DMS53 treated with DMSO at 0.1 percent for 48 hours (cell line): Measurements from ENCODE around the gene SIX6.
A peak's percentile ranks its signal among the peaks of the same experiment; 100 is the strongest.
"Not testable (repeated sequence)": the region's sequence is repeated elsewhere in the genome, so short reads cannot be mapped to it uniquely, and the experiment has no call there.

Experiments used
- DNase-seq: peaks from one replicate; lab custom pipeline; 2025; ENCODE audit not compliant: unreplicated experiment; lab: John Stamatoyannopoulos, UW

Gene SIX6

DNA sequence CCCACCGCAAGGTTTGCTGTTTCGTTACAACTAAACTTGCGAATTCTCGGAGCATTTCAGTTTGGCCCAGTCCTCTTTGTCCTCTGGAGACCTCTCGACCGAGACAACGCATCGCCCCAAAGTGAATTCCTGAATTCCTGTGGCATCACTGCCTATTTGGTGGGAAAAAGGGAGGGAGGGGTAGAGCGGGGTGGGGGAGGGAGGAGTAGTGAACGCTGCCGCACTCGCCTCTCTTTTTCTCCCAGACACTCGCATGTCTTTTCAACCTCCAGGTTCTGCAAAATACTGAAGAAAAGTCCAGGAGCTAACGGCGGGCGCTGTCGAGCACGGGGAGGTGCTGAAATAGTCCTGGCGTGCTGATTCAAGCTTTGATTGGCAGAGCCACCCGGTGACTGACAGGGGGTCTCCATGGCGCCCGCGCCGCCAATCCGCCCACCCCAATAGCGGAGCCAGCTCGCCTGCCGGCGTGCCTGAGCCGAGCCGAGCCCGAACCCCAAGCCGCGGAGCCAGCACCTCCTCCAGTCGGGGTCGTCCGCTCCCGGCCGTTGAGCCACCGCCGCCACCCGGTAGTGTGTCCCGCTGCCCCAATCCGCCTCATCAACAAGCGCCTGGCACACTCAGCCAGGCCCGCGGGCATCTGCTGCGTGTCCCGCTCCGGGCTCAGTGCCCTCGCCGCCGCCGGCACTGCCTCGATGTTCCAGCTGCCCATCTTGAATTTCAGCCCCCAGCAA lies at the start of gene SIX6:
Gene SIX6, plus strand, starts transcription at position 440 of the 731 bp plus-strand sequence. Its CDS starts 253 bp downstream, at position 693.
- no peak for DNase-seq

DNA sequence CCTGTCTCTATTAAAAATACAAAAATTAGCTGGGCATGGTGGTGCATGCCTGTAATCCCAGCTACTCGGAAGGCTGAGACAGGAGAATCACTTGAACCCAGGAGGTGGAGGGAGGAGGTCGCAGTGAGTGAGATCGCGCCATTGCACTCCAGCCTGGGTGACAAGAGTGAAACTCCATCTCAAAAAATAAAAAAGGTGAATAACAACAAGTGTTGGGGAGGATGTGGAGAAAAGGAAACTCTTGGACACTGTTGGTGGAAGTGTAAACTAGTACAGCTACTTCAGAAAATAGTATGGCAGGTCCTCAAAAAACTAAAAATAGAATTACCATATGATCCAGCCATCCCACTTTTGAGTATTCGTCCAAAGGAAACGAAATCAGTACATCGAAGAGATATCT lies 28.7 kb upstream of the SIX6 start:
- DNase-seq: not testable (repeated sequence)

DNA sequence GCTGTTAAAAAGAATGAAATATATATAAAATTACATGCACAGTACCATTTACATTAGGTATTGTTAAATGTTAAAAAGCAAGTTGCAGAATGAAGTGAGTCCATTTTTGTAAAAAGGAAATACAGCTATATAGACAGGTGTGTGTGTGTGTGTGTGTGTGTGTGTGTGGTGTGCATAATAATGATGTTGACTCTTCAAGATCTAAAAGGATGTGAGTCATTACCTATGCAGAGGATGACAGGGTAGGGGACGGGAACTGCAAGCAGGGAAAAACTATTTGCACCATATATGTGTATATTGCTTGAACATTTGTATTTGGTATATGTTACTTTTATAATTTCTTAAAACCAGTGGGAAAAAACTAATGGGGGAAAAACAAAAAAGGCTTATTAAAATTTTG lies 26.2 kb upstream of the SIX6 start:
- DNase-seq: peak; percentile 55

DNA sequence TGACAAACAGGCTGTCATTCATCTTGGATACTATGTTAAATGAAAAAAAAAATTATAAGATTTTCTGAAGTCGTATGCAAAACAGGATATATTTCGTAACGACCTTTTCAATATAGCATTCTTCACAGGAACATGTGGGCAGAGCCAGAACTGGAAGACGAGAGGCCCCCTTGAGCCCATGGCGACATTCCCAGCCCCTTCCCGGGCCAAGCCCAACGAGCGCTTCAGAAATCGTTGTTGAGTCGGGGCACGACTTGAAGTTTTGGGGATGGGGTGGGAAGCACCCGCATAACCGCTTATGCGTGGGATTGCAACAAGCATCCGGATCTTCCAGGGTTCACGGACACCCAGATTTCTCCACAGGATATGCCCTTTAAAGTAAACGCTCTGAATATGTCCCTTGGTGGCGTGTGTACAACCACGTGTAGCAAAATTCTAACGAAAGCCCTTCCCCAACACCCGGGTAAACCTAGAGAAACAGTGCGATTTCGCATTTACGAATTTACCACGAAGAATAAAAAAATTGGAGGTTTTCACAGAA lies 23.8 kb upstream of the SIX6 start:
- no peak for DNase-seq

DNA sequence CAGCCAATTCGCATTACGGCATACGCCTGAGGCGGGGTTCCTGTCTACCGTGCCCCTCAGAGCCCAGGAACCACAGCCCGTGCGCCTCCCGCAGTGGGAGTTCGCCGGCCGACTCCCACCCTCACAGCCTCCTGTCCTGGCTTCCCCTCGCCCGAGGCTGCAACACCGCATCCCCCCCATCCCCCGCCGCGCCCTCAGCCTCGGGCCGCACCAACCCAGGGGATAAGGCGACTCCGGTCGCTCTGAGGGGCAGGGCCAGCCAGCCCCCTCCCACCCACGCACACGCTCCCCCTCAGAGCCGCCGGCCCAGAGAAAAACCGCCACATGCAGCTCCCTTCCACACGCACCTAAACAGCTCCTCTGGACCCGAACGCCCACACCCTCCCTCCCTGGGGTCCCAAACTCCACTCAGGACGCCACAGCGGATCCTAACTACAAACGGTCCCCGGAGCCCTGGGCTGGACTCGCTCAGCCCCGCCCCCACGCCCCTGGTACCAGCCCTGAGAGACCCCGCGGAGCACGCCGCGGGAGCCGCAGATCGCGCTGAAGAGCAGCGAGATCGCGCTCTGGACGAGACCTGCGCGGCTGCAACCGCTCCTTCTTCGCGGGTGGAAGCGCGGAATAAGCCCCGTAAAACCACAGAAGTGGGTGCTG lies 23.2 kb upstream of the SIX6 start, which contains the start of gene C14orf39:
Gene C14orf39, minus strand, starts transcription at position 466 of the 654 bp plus-strand sequence. CDS start 985 bp downstream, outside the sequence.
- DNase-seq: no peak

DNA sequence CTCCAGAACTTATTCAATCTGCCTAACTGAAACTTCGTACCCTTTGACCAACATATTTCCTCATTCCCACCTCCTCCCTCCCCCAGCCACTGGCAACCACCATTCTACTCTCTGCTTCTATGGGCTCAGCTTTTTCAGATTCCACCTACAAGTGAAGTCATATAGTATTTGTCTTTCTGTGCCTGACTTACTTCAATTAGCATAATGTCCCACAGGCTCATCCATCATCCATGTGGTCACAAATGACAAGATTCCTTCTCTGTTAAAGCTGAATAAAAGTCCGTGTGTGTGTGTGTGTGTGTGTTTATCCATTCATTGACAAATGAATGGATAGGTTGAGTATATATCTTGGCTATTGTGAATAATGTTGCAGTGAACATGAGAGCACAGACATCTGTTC lies 21.7 kb upstream of the SIX6 start:
- DNase-seq: no peak

DNA sequence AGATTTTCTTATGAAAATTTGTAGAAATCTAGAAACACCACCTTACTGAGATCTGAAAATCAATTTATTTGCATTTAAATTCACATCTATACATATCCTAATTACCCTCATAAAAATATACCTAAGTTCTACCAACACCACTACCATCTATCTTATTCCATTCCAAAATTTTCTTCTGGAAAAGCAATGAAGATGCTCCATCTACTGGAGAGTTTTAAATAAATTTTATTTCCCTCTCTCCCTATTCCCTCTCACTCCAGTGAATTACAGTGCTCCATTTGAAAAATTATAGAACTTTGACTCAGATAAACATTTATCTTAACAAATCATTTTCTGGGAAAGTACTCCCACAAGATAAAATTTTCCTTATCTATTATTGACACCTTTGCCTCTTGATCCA lies 20.8 kb upstream of the SIX6 start:
- DNase-seq: no peak

DNA sequence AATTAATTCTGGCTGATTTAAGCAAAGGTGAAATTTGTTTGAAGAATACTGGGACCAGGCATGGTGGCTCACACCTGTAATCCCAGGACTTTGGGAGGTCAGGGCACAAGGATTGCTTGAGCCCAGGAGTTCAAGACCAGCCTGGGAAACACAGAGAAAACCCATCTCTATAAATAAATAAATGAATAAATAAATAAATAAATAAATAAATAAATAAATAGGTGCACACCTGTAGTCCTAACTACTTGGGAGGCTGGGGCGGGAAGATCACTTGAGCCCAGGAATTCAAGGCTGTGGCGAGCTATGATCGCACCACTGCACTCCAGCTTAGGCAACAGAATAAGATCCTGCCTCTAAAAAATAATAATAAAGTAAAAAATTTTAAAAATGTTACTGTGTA lies 18.7 kb upstream of the SIX6 start:
- no peak for DNase-seq

DNA sequence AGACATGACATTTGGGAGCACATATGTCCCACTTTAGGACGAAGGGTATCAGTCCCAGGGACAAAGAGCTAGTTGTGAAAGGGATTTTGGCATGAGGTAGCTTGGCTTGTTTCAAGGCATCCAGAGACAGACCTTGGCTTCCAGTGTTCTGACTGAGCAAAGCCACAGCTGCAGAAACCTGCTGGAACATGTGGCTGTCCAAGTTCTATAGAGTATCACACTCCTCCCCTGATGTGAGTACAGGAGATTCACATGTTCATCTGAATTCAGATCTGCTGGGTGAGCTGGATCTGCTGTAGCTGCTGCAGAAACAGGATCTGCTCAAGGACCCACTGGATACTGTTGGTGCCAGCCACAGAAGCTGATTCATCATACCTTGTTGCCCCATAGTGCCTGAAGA lies 13.0 kb upstream of the SIX6 start:
- DNase-seq: no peak

DNA sequence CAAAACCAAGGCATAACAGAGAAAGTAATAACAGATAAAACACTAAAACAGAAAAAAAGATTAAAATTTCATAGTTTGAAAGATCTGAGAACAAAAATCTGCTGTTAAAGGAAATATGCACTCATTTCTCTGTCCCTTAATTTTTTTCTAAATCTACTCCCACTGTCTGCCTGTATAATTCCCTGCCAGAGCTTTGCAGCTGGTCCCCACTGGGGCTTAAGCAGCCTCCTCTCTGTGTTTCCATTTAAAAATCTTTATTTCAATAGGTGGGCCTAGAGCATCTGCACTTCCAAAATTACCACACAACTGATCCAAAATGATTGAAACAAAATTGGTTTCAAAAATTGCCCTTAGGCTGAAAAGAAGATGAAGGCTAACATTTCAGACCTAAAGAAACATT lies 6.4 kb upstream of the SIX6 start:
- no peak for DNase-seq

DNA sequence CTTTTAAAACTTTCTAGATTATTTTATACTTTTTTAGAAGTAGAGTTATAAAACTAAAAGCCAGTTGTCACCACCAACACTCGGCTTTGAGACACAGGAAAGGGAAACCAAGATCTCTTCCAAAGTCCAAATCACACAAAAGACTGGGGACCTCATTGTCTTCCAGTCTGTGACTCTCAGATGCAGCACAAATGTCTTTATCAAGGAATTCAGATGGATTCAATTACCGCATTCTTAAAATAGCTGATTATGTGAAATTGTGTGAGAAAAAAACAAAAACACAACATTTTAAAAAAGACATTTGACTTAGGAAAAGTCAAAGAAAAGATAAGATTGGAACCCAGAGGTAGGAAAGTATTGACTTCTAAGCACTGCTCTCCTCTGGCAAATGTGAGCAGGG lies 3.5 kb upstream of the SIX6 start:
- no peak for DNase-seq

DNA sequence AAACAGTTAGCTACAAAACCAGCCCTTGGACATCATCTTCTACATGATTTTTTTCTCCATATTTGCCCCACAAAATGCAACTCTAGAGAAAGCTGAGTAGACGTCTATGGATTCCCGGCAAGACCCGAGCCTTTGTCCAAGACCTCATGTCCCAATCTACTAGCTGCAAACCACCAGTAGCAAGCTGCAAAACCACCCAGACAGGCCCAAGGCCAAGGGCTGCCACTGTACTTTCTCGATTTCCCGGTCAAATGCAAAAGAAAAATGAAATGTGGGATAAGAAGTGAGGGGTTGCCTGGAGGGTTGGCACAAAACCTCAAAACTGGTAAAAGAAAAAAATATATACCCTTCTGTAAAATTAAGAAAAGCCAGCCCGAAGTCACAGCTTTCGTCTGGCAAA lies 2.9 kb upstream of the SIX6 start:
- DNase-seq: no peak

DNA sequence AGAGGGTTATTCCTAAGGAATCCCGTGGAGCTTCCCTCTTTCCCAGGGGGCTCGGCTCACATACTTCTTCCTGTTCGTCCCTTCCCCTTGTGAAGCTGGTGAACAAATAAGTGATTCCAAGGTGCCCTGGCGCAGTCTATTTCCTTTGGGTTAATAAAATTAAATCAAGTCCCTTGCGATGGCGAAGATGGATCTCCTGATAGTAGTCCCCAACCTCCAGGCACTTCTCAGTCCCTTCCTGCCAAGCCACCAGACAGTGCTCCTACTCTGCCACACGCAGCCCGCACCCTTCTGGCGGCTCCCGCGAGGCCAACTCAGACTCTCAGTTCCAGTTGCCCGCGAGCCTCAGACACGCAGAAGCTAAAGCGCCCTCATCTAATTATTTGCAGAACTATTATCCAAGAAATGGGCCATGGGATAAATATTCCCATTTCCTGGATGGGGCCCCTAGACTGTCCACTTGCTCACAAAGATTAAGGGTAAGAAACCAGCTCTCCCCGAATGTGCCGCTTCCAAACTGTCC lies 2.4 kb upstream of the SIX6 start:
- DNase-seq: no peak

DNA sequence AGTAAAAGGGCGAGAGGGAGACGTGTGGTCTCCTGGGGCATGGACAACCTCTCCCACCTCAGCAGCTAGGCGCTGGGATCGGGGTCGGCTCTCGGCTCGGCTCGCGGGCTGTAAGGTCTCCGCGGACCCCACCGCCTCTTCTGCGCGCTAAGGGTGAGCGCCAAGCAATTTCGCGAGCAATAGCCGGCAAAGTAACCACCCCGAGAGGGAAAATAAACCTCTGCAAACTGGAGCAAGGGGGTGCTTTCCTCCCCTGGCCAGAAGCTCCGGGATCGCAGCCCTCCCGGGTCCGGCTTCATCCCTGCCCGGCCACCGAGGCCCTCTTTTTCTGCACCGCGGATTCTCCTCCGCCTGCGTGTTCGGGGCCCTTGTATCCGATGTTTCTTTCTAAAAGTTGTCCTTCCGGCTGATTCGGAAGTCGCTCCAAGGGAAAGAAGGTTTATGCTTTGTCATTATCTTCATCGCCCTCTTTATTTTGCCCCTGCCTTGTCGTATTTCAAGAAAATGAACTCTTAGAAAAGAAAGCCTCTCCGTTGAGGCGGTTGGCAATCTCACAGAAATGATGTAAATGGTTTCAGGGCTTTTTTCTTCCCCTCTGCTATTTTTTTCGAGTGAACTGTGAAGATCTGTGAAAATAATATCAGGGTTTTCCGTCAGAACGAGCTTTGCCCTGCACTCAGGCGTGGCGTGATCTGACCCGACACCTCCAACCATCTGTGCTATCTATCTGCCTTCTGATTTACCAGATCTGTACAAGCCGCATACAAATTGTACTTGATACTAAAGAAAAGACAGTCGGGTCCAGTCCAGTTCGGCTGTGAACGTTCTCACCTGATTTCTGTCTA lies 1.7 kb upstream of the SIX6 start:
- DNase-seq: no peak

DNA sequence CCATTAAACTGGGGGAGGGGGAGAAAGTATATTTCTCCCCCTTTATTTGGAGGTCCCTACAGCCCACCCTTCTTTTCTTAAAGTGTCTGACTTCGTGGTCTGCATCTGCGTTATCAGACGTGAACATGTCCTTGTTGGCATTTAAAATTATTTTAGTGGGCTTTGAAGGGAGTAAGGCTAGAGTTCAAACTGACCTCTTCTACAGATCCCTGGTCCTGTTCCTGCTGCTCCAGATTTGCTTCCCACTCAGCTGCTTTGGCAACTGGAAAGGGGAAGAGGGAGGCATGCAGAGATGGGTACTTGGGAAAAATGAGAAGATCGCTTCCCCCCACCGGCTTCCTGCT lies 611 bp upstream of the SIX6 start:
- no peak for DNase-seq

DNA sequence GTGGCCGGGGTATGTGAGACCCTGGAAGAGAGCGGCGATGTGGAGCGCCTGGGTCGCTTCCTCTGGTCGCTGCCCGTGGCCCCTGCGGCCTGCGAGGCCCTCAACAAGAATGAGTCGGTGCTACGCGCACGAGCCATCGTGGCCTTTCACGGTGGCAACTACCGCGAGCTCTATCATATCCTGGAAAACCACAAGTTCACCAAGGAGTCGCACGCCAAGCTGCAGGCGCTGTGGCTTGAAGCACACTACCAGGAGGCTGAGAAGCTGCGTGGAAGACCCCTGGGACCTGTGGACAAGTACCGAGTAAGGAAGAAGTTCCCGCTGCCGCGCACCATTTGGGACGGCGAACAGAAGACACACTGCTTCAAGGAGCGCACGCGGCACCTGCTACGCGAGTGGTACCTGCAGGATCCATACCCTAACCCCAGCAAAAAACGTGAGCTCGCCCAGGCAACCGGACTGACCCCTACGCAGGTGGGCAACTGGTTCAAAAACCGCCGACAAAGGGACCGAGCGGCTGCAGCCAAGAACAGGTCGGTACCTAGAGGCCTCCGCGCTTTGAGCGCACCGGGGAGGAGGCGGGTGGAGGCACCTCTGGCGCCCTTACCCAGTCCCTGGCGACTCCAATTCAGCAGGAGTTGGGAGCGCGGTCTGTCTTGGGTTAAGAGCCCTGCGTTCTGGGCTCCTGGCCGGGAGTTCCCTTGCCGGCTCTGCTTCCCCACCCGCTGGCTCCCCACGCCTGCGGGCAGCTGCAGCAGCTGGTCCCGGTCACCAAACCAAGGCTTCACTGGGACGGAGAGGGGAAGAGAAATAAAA lies 700 bp downstream of the SIX6 start:
- DNase-seq: no peak

DNA sequence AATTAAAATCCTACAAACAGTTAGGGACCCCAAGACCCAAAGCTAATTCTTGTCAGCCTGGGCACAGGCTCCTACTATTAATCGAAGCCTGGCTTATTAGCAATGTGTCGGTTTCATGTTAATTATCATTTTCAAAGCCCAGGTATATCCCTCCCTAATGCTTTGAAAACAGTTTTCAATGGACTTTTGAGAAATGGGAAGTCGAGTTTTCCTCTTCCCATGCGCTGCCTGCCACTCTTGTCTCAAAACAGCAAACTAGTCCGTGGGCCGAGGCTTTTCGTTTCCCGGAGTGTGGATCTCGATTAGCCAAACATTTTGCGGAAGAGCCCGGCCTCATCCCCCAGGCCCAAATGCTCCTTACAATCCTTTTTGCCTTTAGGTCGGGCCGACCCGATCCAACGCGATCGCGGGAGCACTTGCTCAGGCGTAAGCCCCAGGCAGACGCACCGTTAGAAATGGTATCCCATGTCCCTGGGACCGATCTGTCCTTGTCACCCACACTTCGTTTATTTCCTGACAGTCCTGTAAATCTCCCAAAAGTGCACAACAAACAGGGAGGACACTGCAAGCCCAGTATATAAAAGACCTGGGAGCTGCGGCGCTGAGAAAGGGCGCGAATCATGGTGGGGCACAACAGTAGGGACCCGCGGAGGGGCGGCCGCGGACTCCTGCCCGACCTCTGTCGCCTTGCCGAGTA lies 1.5 kb downstream of the SIX6 start:
- DNase-seq: no peak

DNA sequence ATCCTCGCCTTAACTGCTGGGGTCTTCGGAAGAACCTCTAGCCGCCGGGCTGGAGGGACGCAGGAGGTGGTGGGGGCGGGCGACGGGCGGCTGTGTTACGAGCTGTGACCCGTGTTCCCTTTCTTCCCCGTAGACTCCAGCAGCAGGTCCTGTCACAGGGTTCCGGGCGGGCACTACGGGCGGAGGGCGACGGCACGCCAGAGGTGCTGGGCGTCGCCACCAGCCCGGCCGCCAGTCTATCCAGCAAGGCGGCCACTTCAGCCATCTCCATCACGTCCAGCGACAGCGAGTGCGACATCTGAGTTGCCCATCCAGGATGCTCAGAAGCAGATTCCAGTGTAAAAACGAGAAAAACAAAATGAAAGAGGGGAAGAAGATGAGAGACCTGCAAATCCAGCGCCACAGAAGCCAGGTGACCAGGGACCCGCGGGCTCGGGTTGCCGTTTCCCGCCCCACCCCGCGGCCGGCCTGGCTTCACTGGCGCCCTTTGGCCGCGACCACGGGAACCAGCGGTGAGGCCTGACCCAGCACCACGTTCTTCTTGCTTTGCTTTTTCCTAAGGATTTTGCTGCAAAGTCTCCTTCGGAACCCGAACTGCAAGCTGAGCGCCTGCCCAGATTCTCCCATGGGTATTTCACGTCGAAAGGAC lies 2.1 kb downstream of the SIX6 start:
- DNase-seq: no peak

DNA sequence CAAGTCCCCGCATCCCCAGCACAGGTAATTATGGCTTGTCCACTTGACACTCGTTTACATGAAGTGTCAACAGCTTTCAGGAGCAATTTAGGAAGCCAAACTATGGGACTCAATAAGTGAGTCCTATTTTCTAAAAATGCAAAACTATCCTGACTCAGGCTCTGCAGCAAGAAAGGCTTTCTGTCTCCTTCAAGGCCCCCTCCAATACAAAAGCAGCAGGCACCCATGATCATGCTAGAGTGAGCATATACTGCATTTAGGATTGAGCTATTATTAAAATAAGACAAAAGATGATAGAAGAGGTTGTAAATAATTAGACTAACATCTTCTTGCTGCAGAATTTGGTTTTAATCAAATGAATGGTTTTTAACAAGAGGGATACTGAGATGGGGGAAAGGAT lies 3.2 kb downstream of the SIX6 start:
- no peak for DNase-seq
